Mesenchymal stem cell (in vitro differentiated cells and primary cell): ENCODE results near the gene MAP7D1.

Experiments used
- DNase-seq: peaks from one replicate; pipeline ENCODE4 v3.0.0-alpha.2; 2013
- H2AFZ ChIP-seq: one replicate; pipeline ENCODE4 v1.6.1; 2013; ENCODE audit warnings: low read depth, mild to moderate bottlenecking, control low read depth, inconsistent platforms, low read length, moderate library complexity
- H2AK5ac ChIP-seq: 2 replicates; pipeline ENCODE4 v1.6.1; 2013; ENCODE audit warnings: low read length, moderate library complexity, mild to moderate bottlenecking, inconsistent platforms; ENCODE audit not compliant: severe bottlenecking
- H2BK120ac ChIP-seq: one replicate; pipeline ENCODE4 v1.6.1; 2013; ENCODE audit warnings: low read depth, mild to moderate bottlenecking, inconsistent platforms, low read length, moderate library complexity
- H2BK12ac ChIP-seq, 2 experiments: one replicate each; pipeline ENCODE4 v1.6.1; 2013; ENCODE audit warnings: inconsistent platforms in 2 of 2, low read length in 2 of 2, mild to moderate bottlenecking in 2 of 2, moderate library complexity in 2 of 2, control low read depth in 1 of 2
- H2BK15ac ChIP-seq: one replicate; pipeline ENCODE4 v1.6.1; 2013; ENCODE audit warnings: mild to moderate bottlenecking, low read depth, inconsistent platforms; ENCODE audit not compliant: poor library complexity, severe bottlenecking
- H2BK5ac ChIP-seq: 2 replicates; pipeline ENCODE4 v1.6.1; 2013; ENCODE audit warnings: low read depth, mild to moderate bottlenecking, low read length, control low read depth, inconsistent platforms; ENCODE audit not compliant: poor library complexity, severe bottlenecking
- H3K14ac ChIP-seq, 2 experiments: one replicate each; pipeline ENCODE4 v1.6.1; 2013; ENCODE audit warnings: inconsistent platforms in 2 of 2, low read length in 2 of 2, control low read depth in 1 of 2, mild to moderate bottlenecking in 1 of 2, moderate library complexity in 1 of 2
- H3K18ac ChIP-seq, 2 experiments: one replicate each; pipeline ENCODE4 v1.6.1; 2013; ENCODE audit warnings: inconsistent platforms in 2 of 2, low read length in 2 of 2, control low read depth in 1 of 2, low read depth in 1 of 2, mild to moderate bottlenecking in 1 of 2
- H3K23ac ChIP-seq, 2 experiments: one replicate each; pipeline ENCODE4 v1.6.1; 2013; ENCODE audit warnings: inconsistent platforms in 2 of 2, low read length in 2 of 2, mild to moderate bottlenecking in 2 of 2, moderate library complexity in 2 of 2, control low read depth in 1 of 2
- H3K27ac ChIP-seq: 2 replicates; pipeline ENCODE4 v1.5.1; 2013; ENCODE audit warnings: mild to moderate bottlenecking, moderate library complexity, low read length, control low read depth, inconsistent platforms; ENCODE audit not compliant: poor library complexity, severe bottlenecking
- H3K27me3 ChIP-seq, 2 experiments: 2 replicates each; pipeline versions ENCODE4 v1.6.1 to v1.7.0; 2013; ENCODE audit warnings: low read length in 2 of 2, mild to moderate bottlenecking in 2 of 2, moderate library complexity in 2 of 2, control low read depth in 1 of 2, inconsistent platforms in 1 of 2; ENCODE audit not compliant: control insufficient read depth in 1 of 2, insufficient read depth in 1 of 2
- H3K36me3 ChIP-seq, 2 experiments: 2 replicates each; pipeline versions ENCODE4 v1.6.1 to v1.7.0; 2013; ENCODE audit warnings: low read length in 2 of 2, control low read depth in 1 of 2, inconsistent platforms in 1 of 2, low read depth in 1 of 2, mild to moderate bottlenecking in 1 of 2; ENCODE audit not compliant: insufficient read depth in 2 of 2, control insufficient read depth in 1 of 2
- H3K4ac ChIP-seq, 2 experiments: one replicate each; pipeline ENCODE4 v1.6.1; 2013; ENCODE audit warnings: inconsistent platforms in 2 of 2, low read length in 2 of 2, mild to moderate bottlenecking in 2 of 2, moderate library complexity in 2 of 2, control low read depth in 1 of 2, low read depth in 1 of 2
- H3K4me1 ChIP-seq: 2 replicates; pipeline ENCODE4 v1.6.1; 2013; ENCODE audit warnings: low read depth, low read length, control low read depth; ENCODE audit not compliant: control insufficient read depth, insufficient read depth
- H3K4me2 ChIP-seq: 2 replicates; pipeline ENCODE4 v1.6.1; 2013; ENCODE audit warnings: low read length, mild to moderate bottlenecking, inconsistent platforms; ENCODE audit not compliant: poor library complexity, severe bottlenecking
- H3K4me3 ChIP-seq, 2 experiments: 2 replicates each; pipeline versions ENCODE4 v1.5.1 to v1.7.0; 2013; ENCODE audit warnings: low read length in 2 of 2, mild to moderate bottlenecking in 2 of 2, control low read depth in 1 of 2, low read depth in 1 of 2; ENCODE audit not compliant: insufficient read depth in 1 of 2
- H3K79me1 ChIP-seq: replicated peaks from 2 replicates; pipeline ENCODE4 v1.6.1; 2013; ENCODE audit warnings: mild to moderate bottlenecking, control low read depth, low read length, inconsistent platforms; ENCODE audit not compliant: poor library complexity, severe bottlenecking
- H3K9ac ChIP-seq: 2 replicates; pipeline ENCODE4 v1.7.0; 2013; ENCODE audit warnings: mild to moderate bottlenecking, low read length, moderate library complexity
- H3K9me3 ChIP-seq: 2 replicates; pipeline ENCODE4 v1.7.0; 2013; ENCODE audit warnings: mild to moderate bottlenecking, low read length; ENCODE audit not compliant: control insufficient read depth
- H4K8ac ChIP-seq: one replicate; pipeline ENCODE4 v1.6.1; 2013; ENCODE audit warnings: inconsistent platforms, mild to moderate bottlenecking, low read length, moderate library complexity
- H4K91ac ChIP-seq: one replicate; pipeline ENCODE4 v1.6.1; 2013; ENCODE audit warnings: mild to moderate bottlenecking, low read length, inconsistent platforms
- WGBS: methylation state at CpG from one replicate; pipeline ENCODE4 v1.1.7; 2013; ENCODE audit warnings: mixed read lengths; 5-methylcytosine and 5-hydroxymethylcytosine counted together

MAP7D1 gene

GRCh38 chr1:36109041-36109679 lies 46.8 kb upstream of the MAP7D1 start:
- DNase-seq = peak; percentile 69
- Histone ChIP-seq H3K4me2 (peak overlapping the region; percentile 24), H3K4me3 (no peak overlapping the region), H4K91ac (peak overlapping the region; percentile 70), H3K4me1 (peaks cover 35% of the 10 kb centered on the region), H3K4ac (peak overlapping the region in 1 of 2 experiments; percentile 17), H2BK120ac (no peak overlapping the region), H4K8ac (peak overlapping the region; percentile 27), H3K27me3 (no peaks in the 10 kb centered on the region), H3K9ac (peak overlapping the region; percentile 22), H3K9me3 (no peaks in the 10 kb centered on the region), H3K27ac (peak overlapping the region; percentile 93), H3K23ac (no peak overlapping the region), H2BK5ac (peak overlapping the region; percentile 84), H3K14ac (no peak overlapping the region), H3K36me3 (peaks cover 3 to 9% of the 10 kb centered on the region in 2 experiments), H2AK5ac (peak overlapping the region; percentile 93), H2AFZ (no peak overlapping the region), H2BK12ac (peak overlapping the region in 1 of 2 experiments; percentile 45), H2BK15ac (no peak overlapping the region), H3K18ac (peak overlapping the region; percentile 16 to 26), H3K79me1 (no peaks in the 10 kb centered on the region)
- WGBS = 56% methylated on average over 9 of the region's 11 CpGs

GRCh38 chr1:36111151-36111550 lies 44.8 kb upstream of the MAP7D1 start:
- H2BK120ac ChIP-seq = no peak overlapping the region
- DNase-seq = no peak
- no peak overlapping the region for H2AFZ ChIP-seq
- H3K9me3 ChIP-seq = no peaks in the 10 kb centered on the region
- H3K9ac ChIP-seq = no peak overlapping the region
- H3K4me2 ChIP-seq = no peak overlapping the region
- peaks cover 8 to 9% of the 10 kb centered on the region in 2 experiments for H3K36me3 ChIP-seq
- H4K91ac ChIP-seq = no peak overlapping the region
- peaks cover 52% of the 10 kb centered on the region for H3K4me1 ChIP-seq
- no peak overlapping the region for H3K4me3 ChIP-seq
- no peak overlapping the region for H3K18ac ChIP-seq
- 87% methylated on average over 4 of the region's 4 CpGs for WGBS
- H3K27me3 ChIP-seq = no peaks in the 10 kb centered on the region
- H3K23ac ChIP-seq = no peak overlapping the region
- H3K14ac ChIP-seq = no peak overlapping the region
- peak overlapping the region; percentile 83 for H2AK5ac ChIP-seq
- H2BK15ac ChIP-seq = no peak overlapping the region
- no peak overlapping the region for H3K4ac ChIP-seq
- no peak overlapping the region for H3K27ac ChIP-seq
- H4K8ac ChIP-seq = no peak overlapping the region
- H2BK5ac ChIP-seq = no peak overlapping the region
- no peaks in the 10 kb centered on the region for H3K79me1 ChIP-seq
- no peak overlapping the region for H2BK12ac ChIP-seq

- no peaks in the 10 kb centered on the region for H3K27me3 ChIP-seq
- no peak overlapping the region for H3K9ac ChIP-seq
- no peak for DNase-seq
- H3K4me3 ChIP-seq = no peak overlapping the region
- peaks cover 8 to 9% of the 10 kb centered on the region in 2 experiments for H3K36me3 ChIP-seq
- no peaks in the 10 kb centered on the region for H3K9me3 ChIP-seq
- H3K18ac ChIP-seq = no peak overlapping the region
- H2BK120ac ChIP-seq = no peak overlapping the region
- no peak overlapping the region for H3K4ac ChIP-seq
- H2AFZ ChIP-seq = no peak overlapping the region
- no peak overlapping the region for H2AK5ac ChIP-seq
- WGBS = 89% methylated on average over 9 of the region's 9 CpGs
- no peak overlapping the region for H2BK5ac ChIP-seq
- no peak overlapping the region for H2BK12ac ChIP-seq
- no peak overlapping the region for H4K8ac ChIP-seq
- no peak overlapping the region for H4K91ac ChIP-seq
- no peak overlapping the region for H3K4me2 ChIP-seq
- H3K4me1 ChIP-seq = peaks cover 49% of the 10 kb centered on the region
- H2BK15ac ChIP-seq = no peak overlapping the region
- no peak overlapping the region for H3K27ac ChIP-seq
- H3K79me1 ChIP-seq = no peaks in the 10 kb centered on the region
- no peak overlapping the region for H3K23ac ChIP-seq
- no peak overlapping the region for H3K14ac ChIP-seq
Observed at GRCh38 chr1:36112823-36113222, 43.1 kb upstream of the MAP7D1 start.

- DNase-seq = no peak
- WGBS = 72% methylated on average over 5 of the region's 5 CpGs
- no peak overlapping the region for H4K8ac ChIP-seq
Observed at GRCh38 chr1:36114371-36114770, 41.6 kb upstream of the MAP7D1 start.

More at GRCh38 chr1:36114371-36114770, 41.6 kb upstream of the MAP7D1 start:
- Histone ChIP-seq H2BK120ac (no peak overlapping the region), H3K23ac (no peak overlapping the region), H3K18ac (no peak overlapping the region), H2BK12ac (no peak overlapping the region), H3K36me3 (peaks cover 8 to 9% of the 10 kb centered on the region in 2 experiments), H3K27ac (no peak overlapping the region), H3K9me3 (no peaks in the 10 kb centered on the region), H2AFZ (no peak overlapping the region), H3K4me2 (no peak overlapping the region), H3K4me1 (peaks cover 47% of the 10 kb centered on the region), H4K91ac (no peak overlapping the region), H2AK5ac (peak overlapping the region; percentile 83), H3K79me1 (no peaks in the 10 kb centered on the region), H2BK15ac (no peak overlapping the region), H2BK5ac (no peak overlapping the region), H3K14ac (no peak overlapping the region), H3K4ac (no peak overlapping the region), H3K4me3 (no peak overlapping the region), H3K9ac (no peak overlapping the region), H3K27me3 (no peaks in the 10 kb centered on the region)
